CD4-positive, alpha-beta memory T cell (primary cell): ENCODE data around the gene MUC3A. TPM values are rescaled to one million over a fixed set of nuclear protein-coding genes. Genes with fewer than 3 reads are reported as not detected.
A peak's percentile ranks its signal among the peaks of the same experiment; 100 is the strongest.
"Not testable (repeated sequence)": the region's sequence is repeated elsewhere in the genome, so short reads cannot be mapped to it uniquely, and the experiment has no call there.

Experiments used
- CTCF ChIA-PET: fragments of 350-600 bp; sonication (Branson Sonifier 250); formaldehyde crosslinking; loops from one replicate; lab custom pipeline; 2021; ENCODE audit warnings: inconsistent platforms; ENCODE audit not compliant: partially characterized antibody; lab: Charles Lee
- POLR2A ChIA-PET: fragments of 350-600 bp; sonication (Branson Sonifier 250); formaldehyde crosslinking; loops from one replicate; lab custom pipeline; 2021; ENCODE audit not compliant: partially characterized antibody; lab: Charles Lee
- DNase-seq, 5 donors: peaks; one replicate each; pipeline versions ENCODE4 v3.0.0 to v3.0.0-alpha.2; 2020 to 2022; ENCODE audit warnings: mixed read lengths in 1 of 5
- H3K27ac ChIP-seq: one replicate; pipeline ENCODE4 v1.7.0; 2013; ENCODE audit warnings: low read depth, low read length
- H3K27me3 ChIP-seq: 2 replicates; pipeline ENCODE4 v1.7.0; 2013; ENCODE audit warnings: mild to moderate bottlenecking, low read length, moderate library complexity; ENCODE audit not compliant: insufficient read depth
- H3K36me3 ChIP-seq: 2 replicates; pipeline ENCODE4 v1.7.0; 2013; ENCODE audit warnings: mild to moderate bottlenecking, low read length, moderate library complexity; ENCODE audit not compliant: insufficient read depth
- H3K4me1 ChIP-seq: 2 replicates; pipeline ENCODE4 v1.7.0; 2013; ENCODE audit warnings: mild to moderate bottlenecking, low read length, moderate library complexity; ENCODE audit not compliant: insufficient read depth
- H3K4me3 ChIP-seq, 2 donors: one replicate each; pipeline ENCODE4 v1.7.0; 2013; ENCODE audit warnings: low read length in 2 of 2, mild to moderate bottlenecking in 1 of 2
- H3K9me3 ChIP-seq, 2 donors: one replicate each; pipeline ENCODE4 v1.7.0; 2013; ENCODE audit warnings: low read length in 2 of 2, control low read depth in 1 of 2; ENCODE audit not compliant: control insufficient read depth in 1 of 2
- H3K27ac Mint-ChIP-seq, 7 donors: one replicate each; pipeline ENCODE4 v1.8.0; 2020 to 2021; ENCODE audit warnings: mixed read lengths in 7 of 7, mild to moderate bottlenecking in 6 of 7, inconsistent platforms in 3 of 7, moderate library complexity in 3 of 7
- H3K27me3 Mint-ChIP-seq, 2 donors: one replicate each; pipeline ENCODE4 v1.8.0; 2020 to 2021; ENCODE audit warnings: mixed read lengths in 2 of 2
- H3K36me3 Mint-ChIP-seq, 2 donors: one replicate each; pipeline ENCODE4 v1.8.0; 2020 to 2021; ENCODE audit warnings: mixed read lengths in 2 of 2, inconsistent platforms in 1 of 2, mild to moderate bottlenecking in 1 of 2
- H3K4me1 Mint-ChIP-seq, 4 donors: one replicate each; pipeline ENCODE4 v1.8.0; 2020 to 2021; ENCODE audit warnings: mixed read lengths in 4 of 4, mild to moderate bottlenecking in 1 of 4
- H3K4me3 Mint-ChIP-seq, 8 donors: one replicate each; pipeline ENCODE4 v1.8.0; 2020 to 2021; ENCODE audit warnings: mixed read lengths in 8 of 8, mild to moderate bottlenecking in 7 of 8, moderate library complexity in 6 of 8, inconsistent platforms in 3 of 8
- H3K9me3 Mint-ChIP-seq, 8 donors: one replicate each; pipeline ENCODE4 v1.8.0; 2020 to 2021; ENCODE audit warnings: mixed read lengths in 8 of 8, mild to moderate bottlenecking in 5 of 8, inconsistent platforms in 3 of 8, moderate library complexity in 1 of 8
- intact Hi-C: fragments of 100-400 bp; cut with micrococcal nuclease; formaldehyde crosslinking; loops from one replicate; pipeline ENCODE4 v1.15.1; 2023
- polyA plus RNA-seq, 2 donors: library from polyadenylated mRNA; unstranded; fragments of 300-500 nt; fragmentation: Illumina TruSeq; gene quantifications; one replicate each; pipeline ENCODE4 v1.2.3, GENCODE V29; 2021
- total RNA-seq, 2 experiments: library from RNA; stranded (reverse); gene quantifications; one replicate each; pipeline ENCODE4 v1.2.3, GENCODE V29; 2021

The MUC3A gene
- total and polyA plus RNA-seq, 4 experiments from 2014 or later = not detected

DNA sequence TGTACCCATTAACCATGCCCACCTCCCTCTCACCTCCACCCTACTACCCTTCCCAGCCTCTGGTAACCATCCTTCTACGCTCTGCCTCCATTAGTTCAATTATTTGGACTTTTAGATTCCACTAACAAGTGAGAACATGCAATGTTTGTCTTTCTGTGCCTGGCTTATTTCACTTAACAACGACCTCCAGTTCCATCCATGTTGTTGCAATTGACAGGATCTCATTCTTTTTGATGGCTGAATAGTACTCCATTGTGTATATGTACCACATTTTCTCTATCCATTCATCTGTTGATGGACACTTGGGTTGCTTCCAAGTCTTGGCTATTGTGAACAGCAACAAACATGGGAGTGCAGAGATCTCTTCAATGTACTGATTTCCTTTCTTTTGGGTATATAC, 58.0 kb downstream of the MUC3A start:
- H3K36me3 Mint-ChIP-seq = peaks cover 9 to 25% of the 10 kb centered on the region in 2 donors
- intact Hi-C loops, CTCF ChIA-PET, H3K27me3 ChIP-seq, H3K36me3 ChIP-seq, H3K9me3 Mint-ChIP-seq, POLR2A ChIA-PET, H3K4me1 Mint-ChIP-seq, H3K27ac ChIP-seq, DNase-seq, H3K4me3 ChIP-seq, H3K4me3 Mint-ChIP-seq, H3K27me3 Mint-ChIP-seq, H3K9me3 ChIP-seq, H3K27ac Mint-ChIP-seq, H3K4me1 ChIP-seq: not testable (repeated sequence)

DNA sequence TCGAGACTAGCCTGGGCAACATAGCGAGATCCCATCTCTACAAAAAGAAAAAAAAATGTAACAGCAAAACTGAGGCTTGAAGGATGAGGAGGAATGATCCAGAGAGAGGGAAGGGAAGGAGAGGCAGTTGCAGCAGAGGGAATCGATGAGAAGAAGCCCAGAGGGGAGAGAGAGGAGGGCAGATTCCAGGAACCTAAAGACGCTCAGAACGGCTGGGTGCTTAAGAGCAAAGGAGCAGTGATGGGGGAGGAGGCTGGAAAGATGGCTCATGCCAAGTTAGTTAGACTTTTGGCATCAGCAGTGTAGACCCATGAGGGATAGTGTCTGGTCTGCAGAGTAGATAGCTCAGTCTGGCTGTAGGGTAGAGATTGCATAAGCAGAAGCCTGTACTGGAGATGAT, 60.3 kb downstream of the MUC3A start:
- H3K27ac Mint-ChIP-seq = no peak overlapping the region

DNA sequence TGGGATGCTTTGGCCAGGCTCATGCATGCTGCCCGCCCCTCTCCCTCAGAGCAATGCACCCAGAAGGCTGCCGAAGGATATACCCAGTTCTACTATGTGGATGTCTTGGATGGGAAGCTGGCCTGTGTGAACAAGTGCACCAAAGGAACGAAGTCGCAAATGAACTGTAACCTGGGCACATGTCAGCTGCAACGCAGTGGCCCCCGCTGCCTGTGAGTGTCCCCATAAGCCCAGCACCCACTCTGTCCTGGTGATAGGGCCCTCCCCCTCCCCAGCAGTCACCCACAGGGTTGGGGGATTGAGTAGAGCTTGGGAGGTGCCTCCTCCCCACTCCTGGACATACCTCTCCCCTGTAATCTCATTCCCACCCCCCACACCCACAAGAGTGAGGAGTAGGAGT, 63.6 kb downstream of the MUC3A start:
- H3K27me3 ChIP-seq = no peaks in the 10 kb centered on the region
- H3K36me3 Mint-ChIP-seq = peaks cover 20 to 31% of the 10 kb centered on the region in 2 donors
- H3K27ac Mint-ChIP-seq = peak overlapping the region in 1 of 7 donors; percentile 68
- no peaks in the 10 kb centered on the region for H3K27me3 Mint-ChIP-seq
- ChIA-PET CTCF (interaction anchor here (1.1 kb wide), 1 partner anchor 47 kb away, joined by 3 read pairs; no protein-coding TSS in a partner anchor), POLR2A (no interaction called here)
- H3K9me3 Mint-ChIP-seq = no peaks in the 10 kb centered on the region
- DNase-seq = no peak
- H3K4me3 Mint-ChIP-seq = no peak overlapping the region
- H3K36me3 ChIP-seq = no peaks in the 10 kb centered on the region
- H3K27ac ChIP-seq = no peak overlapping the region
- H3K4me1 Mint-ChIP-seq = peaks cover 7 to 29% (median 17%) of the 10 kb centered on the region in 4 donors
- intact Hi-C loops = no loop called here
- H3K4me3 ChIP-seq = no peak overlapping the region
- H3K4me1 ChIP-seq = peaks cover 11% of the 10 kb centered on the region
- H3K9me3 ChIP-seq = no peaks in the 10 kb centered on the region

More for the DNA sequence above, 60.3 kb downstream of the MUC3A start:
- Histone ChIP-seq H3K27ac (no peak overlapping the region), H3K27me3 (no peaks in the 10 kb centered on the region), H3K4me1 (no peaks in the 10 kb centered on the region), H3K9me3 (no peaks in the 10 kb centered on the region), H3K36me3 (no peaks in the 10 kb centered on the region), H3K4me3 (no peak overlapping the region)
- H3K36me3 Mint-ChIP-seq = peaks cover 16 to 31% of the 10 kb centered on the region in 2 donors
- H3K4me1 Mint-ChIP-seq = peaks cover 0 to 3% (median 0%) of the 10 kb centered on the region in 4 donors
- ChIA-PET POLR2A (no interaction called here), CTCF (no interaction called here)
- no peaks in the 10 kb centered on the region for H3K27me3 Mint-ChIP-seq
- intact Hi-C loops = no loop called here
- no peaks in the 10 kb centered on the region for H3K9me3 Mint-ChIP-seq
- DNase-seq = no peak
- no peak overlapping the region for H3K4me3 Mint-ChIP-seq

DNA sequence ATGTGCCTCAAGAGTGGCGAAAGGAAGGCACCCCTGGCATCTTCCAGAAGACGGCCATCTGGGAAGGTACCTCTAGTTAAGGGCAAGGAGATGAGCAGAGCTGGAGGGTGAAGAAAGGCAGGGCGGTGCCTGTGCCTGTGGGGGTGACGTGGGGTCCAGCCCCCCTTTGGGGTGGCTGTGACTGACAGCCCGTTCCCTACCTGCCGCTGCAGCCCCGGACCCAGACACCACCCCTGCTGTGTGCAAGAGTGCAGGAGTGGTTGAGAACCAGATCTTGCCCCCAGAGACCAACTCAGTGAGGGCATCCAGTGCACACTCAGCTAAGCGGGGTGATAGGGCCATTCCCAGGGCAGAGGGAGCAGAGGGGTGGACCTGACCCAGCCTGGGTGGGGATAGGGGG, 66.3 kb downstream of the MUC3A start:
- H3K27ac ChIP-seq = no peak overlapping the region
- peaks cover 8 to 37% (median 20%) of the 10 kb centered on the region in 4 donors for H3K4me1 Mint-ChIP-seq
- peaks cover 18 to 19% of the 10 kb centered on the region in 2 donors for H3K36me3 Mint-ChIP-seq
- H3K27me3 ChIP-seq = no peaks in the 10 kb centered on the region
- no peaks in the 10 kb centered on the region for H3K9me3 ChIP-seq
- H3K27ac Mint-ChIP-seq = peak overlapping the region in 5 of 7 donors; percentile 64 to 89 (median 70)
- no peak overlapping the region for H3K4me3 ChIP-seq
- no peaks in the 10 kb centered on the region for H3K9me3 Mint-ChIP-seq
- no peak for DNase-seq
- H3K27me3 Mint-ChIP-seq = no peaks in the 10 kb centered on the region
- H3K36me3 ChIP-seq = no peaks in the 10 kb centered on the region
- intact Hi-C loops = no loop called here
- peaks cover 11% of the 10 kb centered on the region for H3K4me1 ChIP-seq
- POLR2A ChIA-PET = no interaction called here
- CTCF ChIA-PET = no interaction called here
- peak overlapping the region in 7 of 8 donors; percentile 50 to 92 (median 76) for H3K4me3 Mint-ChIP-seq

DNA sequence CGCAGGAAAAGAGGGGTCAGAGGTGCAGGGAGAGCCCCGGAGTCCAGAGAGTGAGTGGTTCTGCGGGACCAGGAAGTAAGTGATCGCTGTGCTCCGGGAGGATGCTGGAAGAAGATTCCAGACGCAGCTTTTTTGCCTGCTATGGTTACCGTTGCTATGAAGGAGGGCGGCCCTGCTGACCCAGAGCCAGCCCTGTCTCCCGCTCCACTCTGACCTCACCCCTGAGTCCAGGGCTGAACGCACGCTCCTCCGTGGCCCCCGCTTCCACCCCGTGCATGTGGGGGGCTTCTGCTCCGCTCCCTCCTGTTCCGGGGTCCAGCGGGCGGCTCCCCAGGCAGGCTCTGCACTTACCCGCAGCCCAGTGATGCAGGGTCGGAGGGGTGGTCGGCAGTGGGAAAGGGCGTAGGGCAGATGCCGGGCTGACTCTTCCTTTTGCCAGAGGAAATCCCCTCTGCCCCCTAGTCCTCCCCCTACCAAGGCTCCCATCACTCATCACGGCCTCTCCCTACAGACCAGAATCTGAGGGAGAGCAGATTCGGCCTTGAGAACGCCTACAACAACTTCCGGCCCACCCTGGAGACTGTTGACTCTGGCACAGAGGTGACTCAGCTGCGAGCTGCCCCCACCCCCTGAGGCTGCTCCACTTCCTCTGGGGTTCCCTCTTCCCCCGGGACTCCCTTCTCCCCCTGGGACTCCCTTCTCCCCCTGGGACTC, 67.9 kb downstream of the MUC3A start:
- intact Hi-C loops = no loop called here
- Mint-ChIP-seq H3K27me3 (peaks cover 2 to 5% of the 10 kb centered on the region in 2 donors), H3K36me3 (peaks cover 8 to 14% of the 10 kb centered on the region in 2 donors), H3K9me3 (peaks cover 0 to 1% (median 0%) of the 10 kb centered on the region in 8 donors), H3K4me1 (peaks cover 8 to 37% (median 20%) of the 10 kb centered on the region in 4 donors), H3K4me3 (peak overlapping the region; percentile 89 to 94 (median 92)), H3K27ac (peak overlapping the region; percentile 70 to 95 (median 94))
- peaks cover 11% of the 10 kb centered on the region for H3K4me1 ChIP-seq
- no peaks in the 10 kb centered on the region for H3K9me3 ChIP-seq
- H3K27me3 ChIP-seq = no peaks in the 10 kb centered on the region
- no peaks in the 10 kb centered on the region for H3K36me3 ChIP-seq
- ChIA-PET POLR2A (interaction anchor here (1.0 kb wide), 1 partner anchor 405 kb away, joined by 3 read pairs; the partner anchor contains the start of gene MOSPD3), CTCF (interaction anchor here (1.1 kb wide), 1 partner anchor 291 kb away, joined by 3 read pairs; no protein-coding TSS in a partner anchor)
- peak; percentile 37 to 79 (median 56) for DNase-seq
- peak overlapping the region; percentile 81 to 86 for H3K4me3 ChIP-seq
- H3K27ac ChIP-seq = peak overlapping the region; percentile 57

Other genes with a start within 250 kb of the MUC3A start
- gene POP7, start 243.4 kb upstream of the MUC3A start, total RNA-seq = 10 to 100 TPM; 14.6 to 16.0 TPM
- gene POP7, start 243.4 kb upstream of the MUC3A start, polyA plus RNA-seq = 10 to 100 TPM; 43.7 to 49.9 TPM
- not detected for gene EPO, start 229.1 kb upstream of the MUC3A start, total RNA-seq
- not detected for gene EPO, start 229.1 kb upstream of the MUC3A start, polyA plus RNA-seq
- gene ZAN, start 215.9 kb upstream of the MUC3A start, total RNA-seq = not detected
- not detected for gene ZAN, start 215.9 kb upstream of the MUC3A start, polyA plus RNA-seq
- gene EPHB4, start 122.0 kb upstream of the MUC3A start, total RNA-seq = 1 to 10 TPM; 3.3 to 5.2 TPM
- gene EPHB4, start 122.0 kb upstream of the MUC3A start, polyA plus RNA-seq = under 1 TPM in 1 of 2 donors, not detected in 1; 0.08 TPM
- gene SLC12A9, start 96.8 kb upstream of the MUC3A start, total RNA-seq = 10 to 100 TPM; 63.7 to 64.6 TPM
- gene SLC12A9, start 96.8 kb upstream of the MUC3A start, polyA plus RNA-seq = 1 to 10 TPM; 7.0 to 9.1 TPM
- gene TRIP6, start 82.1 kb upstream of the MUC3A start, total RNA-seq = 1 to 10 TPM; 7.6 to 9.4 TPM
- gene TRIP6, start 82.1 kb upstream of the MUC3A start, polyA plus RNA-seq = 1 to 10 TPM; 2.7 to 4.9 TPM
- 100 to 1,000 TPM; 264 to 272 TPM for gene SRRT, start 74.4 kb upstream of the MUC3A start, total RNA-seq
- 10 to 100 TPM; 37.8 to 86.5 TPM for gene SRRT, start 74.4 kb upstream of the MUC3A start, polyA plus RNA-seq
- gene UFSP1, start 59.8 kb upstream of the MUC3A start, total RNA-seq = 10 to 100 TPM; 10.1 to 11.0 TPM
- gene UFSP1, start 59.8 kb upstream of the MUC3A start, polyA plus RNA-seq = 1 to 10 TPM in 1 of 2 donors, under 1 TPM in 1; 0.34 to 2.6 TPM
- not detected for gene ACHE, start 53.6 kb upstream of the MUC3A start, total RNA-seq
- gene ACHE, start 53.6 kb upstream of the MUC3A start, polyA plus RNA-seq = not detected
- not detected for gene MUC12, start 20.0 kb downstream of the MUC3A start, total RNA-seq
- gene MUC12, start 20.0 kb downstream of the MUC3A start, polyA plus RNA-seq = under 1 TPM in 1 of 2 donors, not detected in 1; 0.45 TPM
- not detected for gene MUC17, start 70.5 kb downstream of the MUC3A start, total RNA-seq
- gene MUC17, start 70.5 kb downstream of the MUC3A start, polyA plus RNA-seq = not detected
- 10 to 100 TPM; 79.4 to 81.1 TPM for gene TRIM56, start 135.9 kb downstream of the MUC3A start, total RNA-seq
- gene TRIM56, start 135.9 kb downstream of the MUC3A start, polyA plus RNA-seq = 10 to 100 TPM in 1 of 2 donors, 1 to 10 TPM in 1; 2.8 to 16.3 TPM
- gene SERPINE1, start 177.6 kb downstream of the MUC3A start, total RNA-seq = under 1 TPM; 0.11 to 0.20 TPM
- gene SERPINE1, start 177.6 kb downstream of the MUC3A start, polyA plus RNA-seq = not detected
- 10 to 100 TPM in 1 of 2 experiments, 1 to 10 TPM in 1; 8.8 to 10.8 TPM for gene AP1S1, start 204.9 kb downstream of the MUC3A start, total RNA-seq
- 1 to 10 TPM; 4.2 to 8.2 TPM for gene AP1S1, start 204.9 kb downstream of the MUC3A start, polyA plus RNA-seq
- not detected for gene VGF, start 216.0 kb downstream of the MUC3A start, total RNA-seq
- not detected for gene VGF, start 216.0 kb downstream of the MUC3A start, polyA plus RNA-seq
- not detected for gene NAT16, start 230.8 kb downstream of the MUC3A start, total RNA-seq
- gene NAT16, start 230.8 kb downstream of the MUC3A start, polyA plus RNA-seq = not detected